HL-60 (cell line): ENCODE measurements around the gene GRIA3.

Source experiments
- DNase-seq, 2 experiments: peaks; one replicate each; pipeline ENCODE4 v3.0.0-alpha.2; 2010 to 2020; ENCODE audit warnings: low read depth in 1 of 2, low spot score in 1 of 2
- H3K27ac ChIP-seq: fragments of 250-450 bp; sonication (Bioruptor Pico); replicated peaks from 2 replicates; pipeline ENCODE4 v1.5.1; 2020; ENCODE audit warnings: mild to moderate bottlenecking, moderate library complexity
- H3K27me3 ChIP-seq: fragments of 250-450 bp; sonication (Bioruptor Pico); 2 replicates; pipeline ENCODE4 v1.5.1; 2021; ENCODE audit warnings: mild to moderate bottlenecking, moderate library complexity; ENCODE audit not compliant: insufficient read depth, poor library complexity, severe bottlenecking
- H3K4me3 ChIP-seq: replicated peaks from 2 replicates; pipeline ENCODE4 v1.5.1; 2011; ENCODE audit warnings: mild to moderate bottlenecking, control low read depth, low read length; ENCODE audit not compliant: insufficient read depth
- GABPA ChIP-seq: IDR thresholded peaks from 2 replicates; pipeline ENCODE4 v1.6.1; 2012; ENCODE audit warnings: low read depth
- POLR2AphosphoS5 ChIP-seq: IDR thresholded peaks from 2 replicates; pipeline ENCODE4 v1.6.1; 2012; ENCODE audit warnings: low read depth
- SPI1 ChIP-seq: IDR thresholded peaks from 2 replicates; pipeline ENCODE4 v1.6.1; 2012; ENCODE audit warnings: low read depth, mild to moderate bottlenecking, borderline replicate concordance
- TF ChIP-seq, protein P1 (sequence below): IDR thresholded peaks from one replicate; pipeline ENCODE4 v1.5.1; 2011; ENCODE audit warnings: low read length, control low read depth, inconsistent platforms; ENCODE audit not compliant: insufficient read depth
- TF ChIP-seq, protein P2 (sequence below): IDR thresholded peaks from 2 replicates; pipeline ENCODE4 v1.6.1; 2012; ENCODE audit warnings: low read depth; ENCODE audit not compliant: insufficient replicate concordance

Gene GRIA3

DNA sequence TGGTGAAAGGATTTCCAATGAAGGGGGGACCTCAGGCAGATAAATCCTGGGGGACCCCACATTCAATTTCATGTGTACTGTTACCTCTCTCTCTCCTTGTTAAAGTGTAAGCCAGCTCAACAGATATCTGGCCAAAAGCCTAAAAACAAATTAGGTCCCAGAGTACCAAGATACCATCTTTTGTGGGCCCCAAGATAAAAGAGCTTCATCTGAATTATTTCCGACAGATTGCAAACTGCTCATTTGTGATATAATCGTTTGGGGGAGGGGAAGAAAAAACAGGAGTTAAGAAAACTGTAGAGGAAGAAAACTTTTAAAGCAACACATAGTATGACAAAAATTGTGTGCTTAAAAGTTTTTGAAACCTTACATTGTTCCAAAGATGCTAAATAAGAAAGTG is 33.6 kb downstream of the GRIA3 start:
- Histone ChIP-seq H3K4me3 (no peak overlapping the region), H3K27me3 (no peaks in the 10 kb centered on the region), H3K27ac (no peak overlapping the region)
- no peak for TF ChIP-seq GABPA
- no peak for TF ChIP-seq SPI1
- TF ChIP-seq POLR2AphosphoS5: no peak
- no peak for DNase-seq

DNA sequence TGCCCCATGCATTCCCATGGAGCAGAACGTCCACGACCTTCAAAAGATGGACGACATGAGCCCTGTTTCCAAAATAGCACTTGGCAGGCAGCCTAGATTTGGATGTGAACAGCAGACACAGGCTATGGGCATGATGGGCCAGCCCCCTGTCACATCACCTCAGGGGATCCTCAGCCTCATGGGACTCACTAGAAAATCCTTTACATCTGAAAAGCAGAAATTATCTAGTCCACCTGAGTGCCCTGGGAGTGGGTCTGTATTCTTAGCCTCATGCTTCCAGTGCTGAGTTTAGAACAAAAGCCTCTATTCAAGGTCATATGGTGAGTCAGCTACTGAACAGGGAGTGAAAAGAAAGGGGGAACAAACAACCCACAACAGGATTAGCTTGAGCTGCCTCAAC is 35.8 kb downstream of the GRIA3 start:
- no peak for TF ChIP-seq GABPA
- TF ChIP-seq, protein P1, sequence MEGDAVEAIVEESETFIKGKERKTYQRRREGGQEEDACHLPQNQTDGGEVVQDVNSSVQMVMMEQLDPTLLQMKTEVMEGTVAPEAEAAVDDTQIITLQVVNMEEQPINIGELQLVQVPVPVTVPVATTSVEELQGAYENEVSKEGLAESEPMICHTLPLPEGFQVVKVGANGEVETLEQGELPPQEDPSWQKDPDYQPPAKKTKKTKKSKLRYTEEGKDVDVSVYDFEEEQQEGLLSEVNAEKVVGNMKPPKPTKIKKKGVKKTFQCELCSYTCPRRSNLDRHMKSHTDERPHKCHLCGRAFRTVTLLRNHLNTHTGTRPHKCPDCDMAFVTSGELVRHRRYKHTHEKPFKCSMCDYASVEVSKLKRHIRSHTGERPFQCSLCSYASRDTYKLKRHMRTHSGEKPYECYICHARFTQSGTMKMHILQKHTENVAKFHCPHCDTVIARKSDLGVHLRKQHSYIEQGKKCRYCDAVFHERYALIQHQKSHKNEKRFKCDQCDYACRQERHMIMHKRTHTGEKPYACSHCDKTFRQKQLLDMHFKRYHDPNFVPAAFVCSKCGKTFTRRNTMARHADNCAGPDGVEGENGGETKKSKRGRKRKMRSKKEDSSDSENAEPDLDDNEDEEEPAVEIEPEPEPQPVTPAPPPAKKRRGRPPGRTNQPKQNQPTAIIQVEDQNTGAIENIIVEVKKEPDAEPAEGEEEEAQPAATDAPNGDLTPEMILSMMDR: no peak
- Histone ChIP-seq H3K4me3 (no peak overlapping the region), H3K27ac (no peak overlapping the region), H3K27me3 (no peaks in the 10 kb centered on the region)
- DNase-seq: no peak

DNA sequence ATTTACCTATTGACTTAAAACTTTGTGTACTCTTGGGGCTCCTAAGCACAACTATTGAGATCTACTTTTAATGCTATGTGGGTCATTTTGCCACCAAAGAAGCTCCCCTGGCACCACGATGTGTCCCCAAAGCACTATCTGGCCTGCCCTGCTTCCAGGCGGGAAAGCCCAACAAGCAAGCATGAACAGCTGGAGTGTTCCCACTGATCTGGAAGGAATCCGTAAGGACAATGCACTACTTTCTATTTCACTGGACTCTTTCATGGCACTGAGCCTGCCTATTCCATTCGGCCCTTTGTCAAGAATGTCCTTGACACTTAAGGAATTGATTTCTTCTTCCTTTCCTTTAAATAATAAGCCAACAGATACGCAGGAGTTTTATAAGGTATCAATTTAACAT is 38.8 kb downstream of the GRIA3 start:
- H3K4me3 ChIP-seq: no peak overlapping the region
- H3K27ac ChIP-seq: no peak overlapping the region
- no peaks in the 10 kb centered on the region for H3K27me3 ChIP-seq
- DNase-seq: no peak
- TF ChIP-seq GABPA (no peak), SPI1 (no peak), POLR2AphosphoS5 (no peak)
- TF ChIP-seq, protein P1: no peak
- TF ChIP-seq, protein P2, sequence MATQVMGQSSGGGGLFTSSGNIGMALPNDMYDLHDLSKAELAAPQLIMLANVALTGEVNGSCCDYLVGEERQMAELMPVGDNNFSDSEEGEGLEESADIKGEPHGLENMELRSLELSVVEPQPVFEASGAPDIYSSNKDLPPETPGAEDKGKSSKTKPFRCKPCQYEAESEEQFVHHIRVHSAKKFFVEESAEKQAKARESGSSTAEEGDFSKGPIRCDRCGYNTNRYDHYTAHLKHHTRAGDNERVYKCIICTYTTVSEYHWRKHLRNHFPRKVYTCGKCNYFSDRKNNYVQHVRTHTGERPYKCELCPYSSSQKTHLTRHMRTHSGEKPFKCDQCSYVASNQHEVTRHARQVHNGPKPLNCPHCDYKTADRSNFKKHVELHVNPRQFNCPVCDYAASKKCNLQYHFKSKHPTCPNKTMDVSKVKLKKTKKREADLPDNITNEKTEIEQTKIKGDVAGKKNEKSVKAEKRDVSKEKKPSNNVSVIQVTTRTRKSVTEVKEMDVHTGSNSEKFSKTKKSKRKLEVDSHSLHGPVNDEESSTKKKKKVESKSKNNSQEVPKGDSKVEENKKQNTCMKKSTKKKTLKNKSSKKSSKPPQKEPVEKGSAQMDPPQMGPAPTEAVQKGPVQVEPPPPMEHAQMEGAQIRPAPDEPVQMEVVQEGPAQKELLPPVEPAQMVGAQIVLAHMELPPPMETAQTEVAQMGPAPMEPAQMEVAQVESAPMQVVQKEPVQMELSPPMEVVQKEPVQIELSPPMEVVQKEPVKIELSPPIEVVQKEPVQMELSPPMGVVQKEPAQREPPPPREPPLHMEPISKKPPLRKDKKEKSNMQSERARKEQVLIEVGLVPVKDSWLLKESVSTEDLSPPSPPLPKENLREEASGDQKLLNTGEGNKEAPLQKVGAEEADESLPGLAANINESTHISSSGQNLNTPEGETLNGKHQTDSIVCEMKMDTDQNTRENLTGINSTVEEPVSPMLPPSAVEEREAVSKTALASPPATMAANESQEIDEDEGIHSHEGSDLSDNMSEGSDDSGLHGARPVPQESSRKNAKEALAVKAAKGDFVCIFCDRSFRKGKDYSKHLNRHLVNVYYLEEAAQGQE: no peak

DNA sequence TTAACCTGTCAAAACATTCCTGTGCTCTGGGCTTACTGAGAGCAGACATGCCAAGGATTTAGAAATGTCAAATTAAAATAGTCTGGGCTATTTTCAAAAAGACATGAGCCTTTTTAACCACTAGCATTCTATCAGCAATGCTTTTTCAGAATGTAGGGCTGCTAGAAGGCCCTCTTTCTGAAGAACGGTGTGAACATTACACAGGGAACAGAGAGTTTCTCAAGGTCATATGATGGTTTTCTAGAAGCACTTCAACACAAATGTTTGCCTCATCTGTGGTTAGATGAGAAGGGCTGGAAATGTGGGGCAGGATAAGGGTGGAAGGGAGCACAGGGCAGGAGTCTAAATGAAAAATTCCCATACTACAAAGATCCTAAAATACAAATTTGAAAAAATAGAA is 39.3 kb downstream of the GRIA3 start:
- TF ChIP-seq, protein P2: no peak
- no peak for TF ChIP-seq GABPA
- TF ChIP-seq, protein P1: no peak
- Histone ChIP-seq H3K4me3 (no peak overlapping the region), H3K27me3 (no peaks in the 10 kb centered on the region), H3K27ac (no peak overlapping the region)
- DNase-seq: no peak
